ENCODE measurements around the gene RNF17.

RNF17 gene

DNA sequence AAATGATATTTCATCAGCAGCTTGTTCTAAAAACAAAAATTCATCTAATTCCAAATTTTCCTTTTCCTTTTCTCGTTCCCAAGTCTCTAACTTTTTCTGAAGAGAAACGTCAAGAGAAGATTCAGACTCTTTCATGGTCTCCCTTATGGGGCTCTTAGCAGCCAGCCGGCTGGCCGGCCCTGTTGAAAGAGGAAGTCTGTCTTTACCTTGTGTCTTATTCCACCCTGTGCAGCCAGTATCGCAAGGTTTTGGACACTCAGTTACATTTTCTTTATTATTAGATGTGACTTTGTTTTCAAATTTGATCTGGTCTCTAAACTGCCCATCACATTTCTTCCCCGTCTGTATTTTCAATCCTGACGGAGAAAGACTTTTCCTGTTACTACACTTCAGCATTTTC, 142.3 kb downstream of the RNF17 start:
- DNase-seq: no peak

DNA sequence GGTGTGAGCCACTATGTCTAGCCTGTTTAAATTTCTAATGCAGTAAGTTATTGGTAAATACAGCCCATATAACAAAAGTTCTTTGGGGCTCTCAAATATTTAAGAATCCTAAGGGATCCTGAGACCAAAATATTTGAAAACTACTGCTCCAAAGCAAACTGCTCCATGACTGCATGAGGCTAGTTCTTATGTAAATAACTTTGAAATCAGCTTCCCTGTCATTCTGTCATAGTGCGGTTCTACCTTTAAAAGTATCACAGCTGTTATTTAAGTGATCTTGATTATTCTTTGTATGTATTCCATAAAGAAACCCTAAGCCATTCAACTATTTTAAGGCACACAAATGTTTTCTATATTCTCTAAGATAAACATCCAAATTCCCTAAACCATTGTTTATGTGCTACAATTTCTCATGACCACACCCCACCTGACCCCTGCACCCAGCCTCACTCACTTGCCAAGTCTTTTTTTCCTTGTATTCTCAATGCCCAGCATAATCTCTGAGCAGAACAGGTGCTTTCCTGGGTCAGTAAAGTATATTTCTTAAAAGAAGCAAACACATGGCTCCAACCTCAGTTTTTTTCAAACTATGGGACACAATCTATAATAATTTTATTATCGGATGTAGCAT, 146.6 kb downstream of the RNF17 start:
- DNase-seq: no peak

DNA sequence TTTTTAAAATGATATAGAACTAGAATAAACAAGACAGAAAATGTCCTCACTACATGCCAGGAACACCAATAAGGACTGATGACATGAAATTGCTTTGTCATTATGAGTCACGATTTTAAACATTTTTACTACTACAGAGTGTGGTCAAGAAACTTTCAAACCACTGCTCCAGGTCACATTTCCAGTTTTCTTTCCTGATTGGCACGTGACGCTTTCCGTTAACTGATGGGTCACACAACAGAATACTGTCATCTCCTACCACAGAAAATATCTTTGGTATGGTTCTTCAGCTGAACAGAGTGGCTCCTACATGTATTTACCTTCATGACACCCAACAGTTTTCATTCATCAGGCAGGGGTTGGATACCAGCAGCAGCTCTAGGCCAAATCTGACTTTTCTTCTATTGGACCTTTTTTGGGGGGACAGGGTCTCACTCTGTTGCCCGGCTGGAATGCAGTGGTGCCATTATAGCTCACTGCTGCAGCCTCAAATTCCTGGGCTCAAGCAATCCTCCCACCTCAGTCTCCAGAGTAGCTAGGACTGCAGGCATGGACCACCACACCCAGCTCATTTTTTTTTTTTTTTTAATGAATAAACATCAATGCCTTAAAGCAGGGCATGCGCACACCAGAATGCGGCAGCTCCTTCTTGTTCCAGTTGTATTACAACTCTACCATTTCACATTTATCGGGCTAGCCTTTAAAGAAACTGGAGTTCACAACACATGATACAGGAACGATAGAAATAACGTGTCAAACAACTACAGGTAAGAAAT, 147.4 kb downstream of the RNF17 start:
- DNase-seq: no peak

DNA sequence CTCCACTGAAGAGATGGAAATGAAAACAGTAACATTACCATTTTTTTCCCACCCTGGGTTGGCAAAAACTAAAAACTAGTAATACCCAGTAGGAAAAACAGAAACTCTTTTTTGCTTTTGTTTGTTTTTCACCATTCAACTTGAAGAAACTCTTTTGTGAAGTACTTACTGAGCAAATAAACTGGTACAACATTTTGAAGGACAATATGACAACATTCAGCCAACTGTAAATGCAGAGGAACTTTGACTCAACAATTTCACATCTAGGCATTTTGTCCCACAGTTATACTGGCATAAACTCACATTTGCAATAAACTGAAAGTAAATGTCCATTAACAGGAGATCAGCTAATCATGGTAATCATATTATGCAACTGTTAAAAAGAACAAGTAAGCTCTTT, 152.5 kb downstream of the RNF17 start:
- DNase-seq: no peak

DNA sequence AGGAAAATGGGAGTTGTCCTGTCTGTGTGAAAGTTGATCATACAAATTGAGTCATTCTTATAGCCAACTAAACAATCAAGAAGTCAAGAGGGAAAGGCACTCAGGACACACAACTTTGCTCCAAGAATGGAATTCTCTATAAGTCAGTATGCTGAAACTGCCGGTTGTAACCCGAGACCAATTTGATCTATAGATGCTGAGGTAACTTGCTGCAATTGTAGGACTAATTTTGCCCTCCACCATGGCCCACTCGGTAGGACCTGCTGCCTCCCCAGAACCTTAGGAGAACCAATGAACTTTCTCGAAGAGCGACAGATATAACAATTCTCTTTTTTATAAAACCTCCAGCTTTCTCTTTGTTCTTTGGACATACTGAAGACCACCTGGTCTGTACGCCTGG, 157.0 kb downstream of the RNF17 start:
- no peak for DNase-seq

DNA sequence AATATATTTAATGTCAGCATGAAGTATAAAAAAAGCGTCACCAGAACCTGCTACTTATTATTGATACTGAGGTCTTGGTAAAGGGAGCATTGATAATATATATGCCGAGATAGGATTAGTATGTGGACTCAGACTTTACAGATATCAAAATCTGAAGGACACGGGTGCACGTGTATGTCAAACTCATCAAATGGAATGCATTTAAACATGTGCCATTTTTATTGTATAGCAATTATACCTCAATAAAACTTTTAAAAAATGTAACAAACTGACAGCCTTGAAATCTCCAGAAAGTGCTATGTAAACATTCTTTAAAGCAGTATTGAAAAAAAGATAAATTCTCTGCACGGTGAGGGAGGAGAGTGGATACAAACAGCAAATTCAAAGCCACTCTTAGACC, 157.9 kb downstream of the RNF17 start:
- DNase-seq: no peak

DNA sequence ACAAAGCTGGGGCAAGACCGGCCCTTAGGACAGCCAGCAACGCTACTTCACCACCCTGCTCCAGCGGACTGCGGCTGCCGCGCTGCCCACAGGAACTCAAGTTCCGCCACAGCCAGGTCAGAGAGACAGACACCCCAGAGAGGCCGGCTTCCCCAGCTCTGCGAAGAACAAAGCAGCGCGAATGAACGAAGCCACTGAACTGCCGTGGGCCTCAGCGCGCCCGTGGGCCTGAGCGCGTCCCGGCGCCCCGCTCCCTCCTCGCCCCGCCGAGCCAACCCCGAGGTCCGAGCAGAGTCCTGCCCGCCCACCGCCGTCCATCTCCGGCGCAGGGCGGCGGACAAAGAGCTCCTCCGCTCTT, 158.4 kb downstream of the RNF17 start:
- peak; percentile 1 for DNase-seq

DNA sequence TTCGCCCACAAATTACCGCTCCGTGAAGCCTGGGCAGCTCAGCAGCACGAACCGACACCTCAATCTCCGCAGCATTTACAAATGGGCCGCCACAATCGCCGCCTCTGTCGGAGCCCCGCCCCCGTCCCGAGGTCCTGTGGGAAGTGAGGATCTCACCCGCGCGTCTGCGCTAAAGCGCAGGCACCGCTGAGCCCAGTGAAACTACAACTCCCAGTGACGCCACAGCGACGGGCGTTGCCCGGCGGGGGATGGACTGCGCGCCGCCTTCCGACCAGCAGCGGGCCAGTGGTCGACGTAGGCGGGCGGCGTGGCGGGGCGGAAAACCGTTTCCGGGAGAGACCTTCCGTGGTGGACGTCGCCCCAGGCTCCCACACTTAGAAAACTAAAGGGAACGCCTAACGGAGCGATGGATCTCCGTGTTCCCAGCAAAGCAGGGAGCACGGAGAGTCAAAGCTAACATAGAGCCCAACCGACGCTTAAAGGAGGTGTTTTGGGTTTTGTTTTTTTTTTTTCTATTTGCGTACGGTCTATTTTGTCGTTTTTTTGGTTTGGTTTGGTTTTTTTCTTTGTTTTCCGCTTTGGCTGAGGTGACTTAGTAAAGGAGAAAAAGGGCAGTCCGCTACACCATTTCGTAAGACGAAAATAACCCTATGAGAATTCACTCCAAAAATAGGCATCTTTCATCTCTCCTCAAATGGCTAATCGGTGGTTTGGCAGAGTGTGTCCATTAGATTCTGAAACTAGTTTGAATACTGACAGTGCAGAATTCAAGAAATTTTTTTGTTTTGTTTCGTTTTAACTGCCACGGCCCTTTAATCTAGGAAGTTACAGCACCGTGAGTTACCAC, 159.0 kb downstream of the RNF17 start:
- DNase-seq: peak; percentile 94

DNA sequence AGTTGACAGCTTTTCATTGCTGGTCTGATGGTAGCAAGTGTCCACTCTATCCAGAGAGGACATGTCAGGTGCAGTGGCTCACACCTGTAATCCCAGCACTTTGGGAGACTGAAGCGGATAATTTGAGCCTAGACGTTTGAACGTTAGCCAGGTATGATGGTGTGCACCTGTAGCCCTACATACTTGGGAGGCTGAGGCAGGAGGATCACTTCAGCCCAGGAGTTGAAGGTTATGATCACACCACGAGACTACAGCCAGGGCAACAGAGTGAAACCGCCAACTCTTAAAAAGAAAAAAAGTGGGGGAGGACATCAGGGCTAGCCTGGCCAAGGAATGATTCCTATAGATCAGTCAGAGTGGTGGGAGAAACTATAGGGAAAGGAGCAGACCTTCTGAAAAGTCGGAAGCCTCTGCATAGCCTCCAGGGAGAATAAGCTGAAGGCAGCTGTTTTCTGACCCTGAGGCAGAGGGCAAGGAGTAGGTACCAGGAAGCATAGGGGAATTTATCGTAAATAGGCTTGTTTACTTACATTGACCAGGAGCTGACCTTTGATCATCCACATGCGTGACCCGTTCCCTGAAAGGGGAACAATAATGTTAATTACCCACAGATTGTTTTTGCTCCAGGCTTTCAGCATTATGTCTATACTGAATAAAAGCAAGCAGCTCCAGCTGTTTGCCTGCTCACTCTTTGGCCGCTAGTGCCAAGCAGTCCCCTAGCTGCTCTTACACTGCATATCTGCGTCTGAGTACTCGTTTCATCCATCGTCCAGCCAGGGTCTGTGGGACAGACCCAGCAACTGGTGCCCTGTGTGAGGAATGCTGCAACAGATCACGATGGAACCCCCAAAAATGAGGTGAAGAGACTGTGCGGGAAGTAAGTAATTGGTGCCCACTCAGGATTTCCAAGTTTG, 161.6 kb downstream of the RNF17 start:
- DNase-seq: no peak

DNA sequence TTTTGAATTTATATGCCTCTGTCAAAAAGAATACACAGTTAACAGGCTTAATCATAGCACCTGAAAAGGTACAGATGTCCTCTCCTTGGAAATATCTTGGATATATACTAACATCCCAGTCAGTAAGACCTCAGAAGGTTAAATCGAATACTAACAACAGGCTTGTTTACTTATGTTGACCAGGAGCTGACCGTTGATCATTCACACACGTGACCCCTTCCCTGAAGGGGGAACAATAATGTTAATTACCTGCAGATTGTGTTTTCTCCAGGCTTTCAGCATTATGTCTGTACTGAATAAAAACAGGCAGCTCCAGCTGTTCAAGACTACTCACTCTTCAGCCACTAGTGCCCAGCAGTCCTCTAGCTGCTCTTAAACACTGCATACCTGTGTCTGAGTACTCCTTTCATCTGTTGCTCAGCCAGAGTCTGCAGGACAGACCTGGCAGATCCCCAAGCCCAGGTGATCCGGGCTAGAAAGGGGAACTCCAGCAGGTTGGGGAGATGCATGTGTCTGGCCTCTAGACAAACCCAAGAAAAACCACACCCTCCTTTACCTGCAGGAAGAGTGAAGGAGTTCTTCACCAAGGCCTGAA, 163.9 kb downstream of the RNF17 start:
- no peak for DNase-seq

DNA sequence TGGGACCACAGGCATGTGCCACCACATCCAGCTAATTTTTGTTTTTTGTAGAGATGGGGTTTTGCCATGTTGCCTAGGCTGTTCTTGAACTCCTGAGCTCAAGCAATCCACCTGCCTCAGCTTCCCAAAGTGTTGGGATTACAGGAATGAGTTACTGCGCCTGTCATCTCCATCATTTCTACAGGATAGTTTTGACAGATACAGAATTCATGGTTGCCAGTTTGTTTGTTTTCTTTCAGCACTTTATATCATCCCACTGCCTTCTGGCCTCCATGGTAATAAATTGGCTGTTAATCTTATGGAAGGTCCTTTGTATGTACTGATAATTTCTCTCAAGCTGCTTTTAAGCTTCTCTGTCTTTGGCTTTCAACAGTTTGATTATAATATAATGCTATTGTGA, 165.2 kb downstream of the RNF17 start:
- DNase-seq: no peak

All from CD4-positive, alpha-beta T cell treated with Interleukin-4 for 4 hours (primary cell).